Activated CD8-positive, alpha-beta memory T cell treated with anti-CD3 and anti-CD28 coated beads for 4 hours (primary cell): Measurements from ENCODE around the gene SLC26A2.

ENCODE experiments used
- DNase-seq, 2 donors: peaks; one replicate each; pipeline ENCODE4 v3.0.0-alpha.2; 2020; ENCODE audit warnings: low read depth in 2 of 2

SLC26A2 gene

GRCh38 chr5:149961957-149962409 lies 1.4 kb downstream of the SLC26A2 start:
- no peak for DNase-seq

- no peak for DNase-seq
These were observed 2.2 kb downstream of the SLC26A2 start for GRCh38 chr5:149962601-149963300.

- DNase-seq = no peak
These were observed 3.2 kb downstream of the SLC26A2 start for GRCh38 chr5:149963729-149964128.

GRCh38 chr5:149966946-149967345 lies 6.4 kb downstream of the SLC26A2 start:
- DNase-seq = no peak

GRCh38 chr5:149969181-149969930 lies 8.8 kb downstream of the SLC26A2 start:
- no peak for DNase-seq

- DNase-seq = no peak
These were observed 14.9 kb downstream of the SLC26A2 start for GRCh38 chr5:149975409-149975808.

GRCh38 chr5:149979896-149980295 lies 19.3 kb downstream of the SLC26A2 start:
- DNase-seq = no peak

- DNase-seq = no peak
These were observed 20.6 kb downstream of the SLC26A2 start for GRCh38 chr5:149981206-149981605.

GRCh38 chr5:149982505-149982904 lies 21.9 kb downstream of the SLC26A2 start:
- DNase-seq = no peak

- DNase-seq = no peak
These were observed 27.6 kb downstream of the SLC26A2 start for GRCh38 chr5:149988126-149988525.

- peak; percentile 43 for DNase-seq
These were observed 30.2 kb downstream of the SLC26A2 start for GRCh38 chr5:149990518-149991376.

- DNase-seq = no peak
These were observed 32.9 kb downstream of the SLC26A2 start for GRCh38 chr5:149993471-149993870.

- no peak for DNase-seq
These were observed 35.0 kb downstream of the SLC26A2 start for GRCh38 chr5:149995385-149996204.

GRCh38 chr5:149996205-149996890 lies 35.8 kb downstream of the SLC26A2 start:
- no peak for DNase-seq

- DNase-seq = no peak
These were observed 37.7 kb downstream of the SLC26A2 start for GRCh38 chr5:149998281-149998680.

GRCh38 chr5:149999359-149999758 lies 38.8 kb downstream of the SLC26A2 start:
- DNase-seq = no peak

- no peak for DNase-seq
These were observed 39.3 kb downstream of the SLC26A2 start for GRCh38 chr5:149999866-150000255.

GRCh38 chr5:150000256-150000989 lies 39.9 kb downstream of the SLC26A2 start, which contains the start of the genes HMGXB3 and TIGD6:
Gene HMGXB3, plus strand, starts transcription at chr5:150000739. Its CDS starts 4,114 bp downstream, at chr5:150004853.
Gene TIGD6, minus strand, starts transcription at chr5:150000654. Its CDS starts 4,306 bp downstream, at chr5:149996348.
- peak; percentile 69 to 79 for DNase-seq

GRCh38 chr5:150000990-150001659 lies 40.6 kb downstream of the SLC26A2 start:
- DNase-seq = peak in 1 of 2 donors; percentile 10
